Liver (tissue), 9 donors: ENCODE measurements around the gene C1GALT1. TPM values are rescaled to one million over a fixed set of nuclear protein-coding genes. Genes with fewer than 3 reads are reported as not detected.
"Not testable (repeated sequence)": the region's sequence is repeated elsewhere in the genome, so short reads cannot be mapped to it uniquely, and the experiment has no call there.

Experiments
- DNase-seq: peaks from one replicate; pipeline ENCODE4 v3.0.0-alpha.2; 2017; ENCODE audit warnings: low spot score
- H3K27ac ChIP-seq, 2 donors: one replicate each; pipeline ENCODE4 v1.7.0; 2013; ENCODE audit warnings: inconsistent platforms in 2 of 2, low read length in 2 of 2, control low read depth in 1 of 2, low read depth in 1 of 2, mild to moderate bottlenecking in 1 of 2
- H3K27me3 ChIP-seq, 4 donors: one replicate each; pipeline versions ENCODE4 v1.6.1 to v1.7.0; 2013; ENCODE audit warnings: low read length in 3 of 4, inconsistent platforms in 1 of 4, mild to moderate bottlenecking in 1 of 4, moderate library complexity in 1 of 4; ENCODE audit not compliant: control insufficient read depth in 4 of 4, insufficient read depth in 4 of 4
- H3K36me3 ChIP-seq, 4 donors: one replicate each; pipeline versions ENCODE4 v1.6.1 to v1.7.0; 2013; ENCODE audit warnings: low read length in 3 of 4, mild to moderate bottlenecking in 3 of 4, low read depth in 1 of 4, moderate library complexity in 1 of 4; ENCODE audit not compliant: control insufficient read depth in 4 of 4, insufficient read depth in 3 of 4
- H3K4me1 ChIP-seq, 4 donors: one replicate each; pipeline versions ENCODE4 v1.6.1 to v1.7.0; 2013; ENCODE audit warnings: low read length in 3 of 4, mild to moderate bottlenecking in 3 of 4, moderate library complexity in 1 of 4; ENCODE audit not compliant: control insufficient read depth in 4 of 4, insufficient read depth in 4 of 4
- H3K4me3 ChIP-seq, 3 donors: one replicate each; pipeline versions ENCODE4 v1.6.1 to v1.7.0; 2013; ENCODE audit warnings: low read length in 3 of 3, control low read depth in 1 of 3, low read depth in 1 of 3, mild to moderate bottlenecking in 1 of 3
- H3K9ac ChIP-seq, 2 donors: one replicate each; pipeline ENCODE4 v1.7.0; 2013; ENCODE audit warnings: low read length in 2 of 2, mild to moderate bottlenecking in 2 of 2, moderate library complexity in 2 of 2, control low read depth in 1 of 2, low read depth in 1 of 2
- H3K9me3 ChIP-seq, 4 donors: one replicate each; pipeline versions ENCODE4 v1.6.1 to v1.7.0; 2013; ENCODE audit warnings: low read length in 3 of 4; ENCODE audit not compliant: control insufficient read depth in 4 of 4
- ATF3 ChIP-seq: IDR thresholded peaks from 2 replicates; pipeline ENCODE4 v1.6.1; 2016; ENCODE audit warnings: antibody characterized with exemption
- CTCF ChIP-seq: fragments of 150-350 bp; IDR thresholded peaks from 2 replicates; pipeline ENCODE4 v1.5.1; 2017; ENCODE audit warnings: improper control_type of control experiment, low read depth, low read length; ENCODE audit not compliant: missing input control
- EGR1 ChIP-seq, 2 donors: IDR thresholded peaks; 2 replicates each; pipeline ENCODE4 v1.6.1; 2016 to 2018; ENCODE audit warnings: antibody characterized with exemption in 2 of 2, low read depth in 2 of 2
- FOXA1 ChIP-seq: IDR thresholded peaks from 2 replicates; pipeline ENCODE4 v1.6.1; 2016; ENCODE audit warnings: antibody characterized with exemption
- FOXA2 ChIP-seq: IDR thresholded peaks from 2 replicates; pipeline ENCODE4 v1.6.1; 2016; ENCODE audit warnings: antibody characterized with exemption
- GABPA ChIP-seq, 2 donors: IDR thresholded peaks in 1 of 2; conservative IDR thresholded peaks in 1 of 2; 2 replicates each; pipeline ENCODE4 v1.6.1; 2016; ENCODE audit warnings: antibody characterized with exemption in 2 of 2, mild to moderate bottlenecking in 1 of 2, moderate library complexity in 1 of 2
- HNF4A ChIP-seq, 2 donors: conservative IDR thresholded peaks; 2 replicates each; pipeline ENCODE4 v1.6.1; 2016; ENCODE audit warnings: antibody characterized with exemption in 2 of 2, mild to moderate bottlenecking in 2 of 2
- JUND ChIP-seq, 2 donors: IDR thresholded peaks; 2 replicates each; pipeline ENCODE4 v1.6.1; 2016; ENCODE audit warnings: antibody characterized with exemption in 2 of 2
- MAX ChIP-seq: IDR thresholded peaks from 2 replicates; pipeline ENCODE4 v1.6.1; 2016; ENCODE audit warnings: antibody characterized with exemption
- NR2F2 ChIP-seq: IDR thresholded peaks from 2 replicates; pipeline ENCODE4 v1.6.1; 2016; ENCODE audit warnings: antibody characterized with exemption
- REST ChIP-seq: IDR thresholded peaks from 2 replicates; pipeline ENCODE4 v1.6.1; 2016; ENCODE audit warnings: antibody characterized with exemption, mild to moderate bottlenecking
- RXRA ChIP-seq, 2 donors: IDR thresholded peaks; 2 replicates each; pipeline ENCODE4 v1.6.1; 2017 to 2018; ENCODE audit warnings: antibody characterized with exemption in 2 of 2, mild to moderate bottlenecking in 1 of 2
- SP1 ChIP-seq: IDR thresholded peaks from 2 replicates; pipeline ENCODE4 v1.6.1; 2018; ENCODE audit warnings: antibody characterized with exemption, mild to moderate bottlenecking
- TAF1 ChIP-seq: conservative IDR thresholded peaks from 2 replicates; pipeline ENCODE4 v1.6.1; 2016; ENCODE audit warnings: antibody characterized with exemption, mild to moderate bottlenecking
- YY1 ChIP-seq: IDR thresholded peaks from 2 replicates; pipeline ENCODE4 v1.6.1; 2016; ENCODE audit warnings: antibody characterized with exemption, mild to moderate bottlenecking
- ZBTB33 ChIP-seq: IDR thresholded peaks from 2 replicates; pipeline ENCODE4 v1.6.1; 2016; ENCODE audit warnings: antibody characterized with exemption
- WGBS: extraction: QIAGEN DNeasy Blood & Tissue Kit; methylation state at CpG from one replicate; pipeline ENCODE4 v1.1.7; 2013; 5-methylcytosine and 5-hydroxymethylcytosine counted together
- polyA plus RNA-seq, 2 donors: library from polyadenylated mRNA; stranded (reverse) in 1 of 2; unstranded in 1 of 2; fragments of 200-250 nt in 1 of 2; fragments of >200 nt in 1 of 2; fragmentation: Nextera tagmentation in 1 of 2; extraction: Ambion mirVana in 1 of 2; gene quantifications; one replicate each; pipeline versions ENCODE4 v1.2.1 to v1.2.3, GENCODE V29; 2013 to 2015
- total RNA-seq, 2 donors: library from RNA; depleted of rRNA; stranded (reverse); fragments of >200 nt; gene quantifications; one replicate each; pipeline ENCODE4 v1.2.3, GENCODE V29; 2014
- donor health status: healthy.
- donor health status: healthy.
- donor health status: healthy.
- donor health status: healthy.
- donor health status: healthy.

Gene C1GALT1
- total and polyA plus RNA-seq, 4 donors: 5.6 to 28.6 (median 12.5) TPM

GRCh38 chr7:7152315-7152714 is 30.0 kb upstream of the C1GALT1 start:
- Histone ChIP-seq H3K36me3 (no peaks in the 10 kb centered on the region), H3K9me3 (peaks cover 0 to 2% (median 0%) of the 10 kb centered on the region in 4 donors), H3K4me1 (no peaks in the 10 kb centered on the region), H3K4me3 (no peak overlapping the region), H3K27me3 (no peaks in the 10 kb centered on the region), H3K27ac (no peak overlapping the region), H3K9ac (no peak overlapping the region)
- DNase-seq: no peak
- TF ChIP-seq RXRA (IDR thresholded peaks at IDR 0.05) (no peak), MAX (no peak), JUND (IDR thresholded peaks at IDR 0.05) (no peak), HNF4A (conservative IDR thresholded peaks at IDR 0.05) (no peak), ATF3 (no peak)
- WGBS: 96% methylated on average over 11 of the region's 11 CpGs

GRCh38 chr7:7154355-7154754 is 28.0 kb upstream of the C1GALT1 start:
- not testable (repeated sequence) for H3K36me3 ChIP-seq

GRCh38 chr7:7156663-7157062 is 25.7 kb upstream of the C1GALT1 start:
- TF ChIP-seq ATF3 (no peak), CTCF (no peak), TAF1 (no peak), JUND (IDR thresholded peaks at IDR 0.05) (no peak), EGR1 (IDR thresholded peaks at IDR 0.05; ENCODE audit: low read depth in 2 of 2) (no peak), HNF4A (conservative IDR thresholded peaks at IDR 0.05) (no peak), RXRA (IDR thresholded peaks at IDR 0.05) (no peak), MAX (no peak), ZBTB33 (no peak), NR2F2 (no peak), YY1 (no peak), SP1 (no peak), FOXA1 (no peak), GABPA (IDR thresholded peaks at IDR 0.05 in 1 of 2, conservative IDR thresholded peaks at IDR 0.05 in 1 of 2) (no peak), FOXA2 (no peak), REST (no peak)
- peaks cover 0 to 2% (median 0%) of the 10 kb centered on the region in 4 donors for H3K9me3 ChIP-seq
- H3K27me3 ChIP-seq: no peaks in the 10 kb centered on the region
- H3K4me1 ChIP-seq: no peaks in the 10 kb centered on the region
- WGBS: 50% methylated on average over 4 of the region's 4 CpGs
- no peak for DNase-seq
- H3K9ac ChIP-seq: no peak overlapping the region
- no peak overlapping the region for H3K27ac ChIP-seq
- no peak overlapping the region for H3K4me3 ChIP-seq
- no peaks in the 10 kb centered on the region for H3K36me3 ChIP-seq

More at GRCh38 chr7:7154355-7154754, 28.0 kb upstream of the C1GALT1 start:
- TF ChIP-seq HNF4A (conservative IDR thresholded peaks at IDR 0.05): peak in 1 of 2 donors; percentile 32
- DNase-seq, H3K27me3 ChIP-seq, H3K4me1 ChIP-seq, H3K27ac ChIP-seq, H3K9me3 ChIP-seq, H3K4me3 ChIP-seq, H3K9ac ChIP-seq: not testable (repeated sequence)
- WGBS: 61% methylated on average over 1 of the region's 1 CpG
